Body of pancreas (tissue), 4 donors: ENCODE measurements around the gene KRTAP4-11.

ENCODE experiments used
- POLR2A ChIP-seq, 3 donors: fragments of 450-650 bp; IDR thresholded peaks; one replicate each; pipeline ENCODE4 v1.6.1; 2016; ENCODE audit warnings: antibody characterized with exemption in 3 of 3, mild to moderate bottlenecking in 2 of 3
- TF ChIP-seq, protein P1 (sequence below), 7 experiments: fragments of 450-650 bp in 4 of 7; fragments of 200-600 bp in 3 of 7; sonication (generic) in 3 of 7; IDR thresholded peaks; one replicate each; pipeline ENCODE4 v1.5.1; 2016 to 2019; ENCODE audit warnings: antibody characterized with exemption in 7 of 7

- no peak for TF ChIP-seq POLR2A (IDR thresholded peaks at IDR 0.05)
- TF ChIP-seq, protein P1, sequence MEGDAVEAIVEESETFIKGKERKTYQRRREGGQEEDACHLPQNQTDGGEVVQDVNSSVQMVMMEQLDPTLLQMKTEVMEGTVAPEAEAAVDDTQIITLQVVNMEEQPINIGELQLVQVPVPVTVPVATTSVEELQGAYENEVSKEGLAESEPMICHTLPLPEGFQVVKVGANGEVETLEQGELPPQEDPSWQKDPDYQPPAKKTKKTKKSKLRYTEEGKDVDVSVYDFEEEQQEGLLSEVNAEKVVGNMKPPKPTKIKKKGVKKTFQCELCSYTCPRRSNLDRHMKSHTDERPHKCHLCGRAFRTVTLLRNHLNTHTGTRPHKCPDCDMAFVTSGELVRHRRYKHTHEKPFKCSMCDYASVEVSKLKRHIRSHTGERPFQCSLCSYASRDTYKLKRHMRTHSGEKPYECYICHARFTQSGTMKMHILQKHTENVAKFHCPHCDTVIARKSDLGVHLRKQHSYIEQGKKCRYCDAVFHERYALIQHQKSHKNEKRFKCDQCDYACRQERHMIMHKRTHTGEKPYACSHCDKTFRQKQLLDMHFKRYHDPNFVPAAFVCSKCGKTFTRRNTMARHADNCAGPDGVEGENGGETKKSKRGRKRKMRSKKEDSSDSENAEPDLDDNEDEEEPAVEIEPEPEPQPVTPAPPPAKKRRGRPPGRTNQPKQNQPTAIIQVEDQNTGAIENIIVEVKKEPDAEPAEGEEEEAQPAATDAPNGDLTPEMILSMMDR (IDR thresholded peaks at IDR 0.05): no peak
Measured at GRCh38 chr17:41125064-41125463, 6.9 kb upstream of the KRTAP4-11 start.
